ENCODE results near the gene FAAP20. TPM values are rescaled to one million over a fixed set of nuclear protein-coding genes. Genes with fewer than 3 reads are reported as not detected.
A peak's percentile ranks its signal among the peaks of the same experiment; 100 is the strongest.
"Not testable (repeated sequence)": the region's sequence is repeated elsewhere in the genome, so short reads cannot be mapped to it uniquely, and the experiment has no call there.

Gene FAAP20
- total and polyA plus RNA-seq, 9 donors, result 17.0 to 56.4 (median 45.2) TPM

GRCh38 chr1:2148691-2149090 lies 45.9 kb downstream of the FAAP20 start:
- no peaks in the 10 kb centered on the region for H3K9me3 ChIP-seq (replicated peaks; ENCODE audit: control insufficient read depth, low read depth, low read length)
- no peaks in the 10 kb centered on the region for H3K36me3 ChIP-seq (ENCODE audit: control insufficient read depth, insufficient read depth, low read length)
- no peak overlapping the region for H3K27ac ChIP-seq (ENCODE audit: low read length)
- 87% methylated on average over 9 of the region's 14 CpGs for WGBS (ENCODE audit: insufficient coverage)
- DNase-seq, result peak; percentile 39
- no peak overlapping the region for H3K4me3 ChIP-seq (ENCODE audit: low read length)
- H3K27me3 ChIP-seq (ENCODE audit: control insufficient read depth, insufficient read depth, low read length), result no peaks in the 10 kb centered on the region
- no peaks in the 10 kb centered on the region for H3K4me1 ChIP-seq (ENCODE audit: control insufficient read depth, insufficient read depth, low read length)

GRCh38 chr1:2147869-2148268 lies 46.7 kb downstream of the FAAP20 start:
- H3K27ac ChIP-seq (ENCODE audit: low read length); H3K4me3 ChIP-seq (ENCODE audit: low read length); H3K36me3 ChIP-seq (ENCODE audit: control insufficient read depth, insufficient read depth, low read length); H3K9me3 ChIP-seq (replicated peaks; ENCODE audit: control insufficient read depth, low read depth, low read length); H3K4me1 ChIP-seq (ENCODE audit: control insufficient read depth, insufficient read depth, low read length); H3K27me3 ChIP-seq (ENCODE audit: control insufficient read depth, insufficient read depth, low read length); DNase-seq: not testable (repeated sequence)
- 92% methylated on average over 2 of the region's 5 CpGs for WGBS (ENCODE audit: insufficient coverage)

GRCh38 chr1:2146836-2147517 lies 47.6 kb downstream of the FAAP20 start:
- Histone ChIP-seq H3K9me3 (replicated peaks; ENCODE audit: control insufficient read depth, low read depth, low read length) (no peaks in the 10 kb centered on the region), H3K36me3 (ENCODE audit: control insufficient read depth, insufficient read depth, low read length) (no peaks in the 10 kb centered on the region), H3K27me3 (ENCODE audit: control insufficient read depth, insufficient read depth, low read length) (no peaks in the 10 kb centered on the region), H3K27ac (ENCODE audit: low read length) (no peak overlapping the region), H3K4me3 (ENCODE audit: low read length) (no peak overlapping the region), H3K4me1 (ENCODE audit: control insufficient read depth, insufficient read depth, low read length) (no peaks in the 10 kb centered on the region)
- WGBS (ENCODE audit: insufficient coverage), result 87% methylated on average over 11 of the region's 11 CpGs
- no peak for DNase-seq

GRCh38 chr1:2145946-2146835 lies 48.4 kb downstream of the FAAP20 start:
- Histone ChIP-seq H3K27ac (ENCODE audit: low read length) (no peak overlapping the region), H3K36me3 (ENCODE audit: control insufficient read depth, insufficient read depth, low read length) (no peaks in the 10 kb centered on the region), H3K4me1 (ENCODE audit: control insufficient read depth, insufficient read depth, low read length) (no peaks in the 10 kb centered on the region), H3K4me3 (ENCODE audit: low read length) (no peak overlapping the region), H3K27me3 (ENCODE audit: control insufficient read depth, insufficient read depth, low read length) (no peaks in the 10 kb centered on the region), H3K9me3 (replicated peaks; ENCODE audit: control insufficient read depth, low read depth, low read length) (no peaks in the 10 kb centered on the region)
- WGBS (ENCODE audit: insufficient coverage), result 92% methylated on average over 19 of the region's 19 CpGs
- no peak for DNase-seq

GRCh38 chr1:2144501-2145090 lies 50.0 kb downstream of the FAAP20 start:
- H3K9me3 ChIP-seq (replicated peaks; ENCODE audit: control insufficient read depth, low read depth, low read length), result no peaks in the 10 kb centered on the region
- no peaks in the 10 kb centered on the region for H3K27me3 ChIP-seq (ENCODE audit: control insufficient read depth, insufficient read depth, low read length)
- H3K36me3 ChIP-seq (ENCODE audit: control insufficient read depth, insufficient read depth, low read length), result no peaks in the 10 kb centered on the region
- no peak for DNase-seq
- H3K27ac ChIP-seq (ENCODE audit: low read length), result no peak overlapping the region
- H3K4me1 ChIP-seq (ENCODE audit: control insufficient read depth, insufficient read depth, low read length), result no peaks in the 10 kb centered on the region
- WGBS (ENCODE audit: insufficient coverage), result 93% methylated on average over 12 of the region's 15 CpGs
- no peak overlapping the region for H3K4me3 ChIP-seq (ENCODE audit: low read length)

GRCh38 chr1:2143814-2144500 lies 50.6 kb downstream of the FAAP20 start:
- 89% methylated on average over 29 of the region's 30 CpGs for WGBS (ENCODE audit: insufficient coverage)
- Histone ChIP-seq H3K9me3 (replicated peaks; ENCODE audit: control insufficient read depth, low read depth, low read length) (no peaks in the 10 kb centered on the region), H3K4me3 (ENCODE audit: low read length) (no peak overlapping the region), H3K36me3 (ENCODE audit: control insufficient read depth, insufficient read depth, low read length) (no peaks in the 10 kb centered on the region), H3K27me3 (ENCODE audit: control insufficient read depth, insufficient read depth, low read length) (no peaks in the 10 kb centered on the region), H3K27ac (ENCODE audit: low read length) (no peak overlapping the region), H3K4me1 (ENCODE audit: control insufficient read depth, insufficient read depth, low read length) (no peaks in the 10 kb centered on the region)
- DNase-seq, result no peak

GRCh38 chr1:2141025-2141424 lies 53.5 kb downstream of the FAAP20 start:
- Histone ChIP-seq H3K9me3 (replicated peaks; ENCODE audit: control insufficient read depth, low read depth, low read length) (no peaks in the 10 kb centered on the region), H3K36me3 (ENCODE audit: control insufficient read depth, insufficient read depth, low read length) (no peaks in the 10 kb centered on the region), H3K4me3 (ENCODE audit: low read length) (no peak overlapping the region), H3K27me3 (ENCODE audit: control insufficient read depth, insufficient read depth, low read length) (peaks cover 6% of the 10 kb centered on the region), H3K27ac (ENCODE audit: low read length) (no peak overlapping the region), H3K4me1 (ENCODE audit: control insufficient read depth, insufficient read depth, low read length) (peaks cover 13% of the 10 kb centered on the region)
- DNase-seq, result no peak
- no CpG with 5 or more reads among the region's 4 CpGs for WGBS (ENCODE audit: insufficient coverage)

Other genes with a start within 250 kb of the FAAP20 start
- gene CFAP74, start 191.0 kb downstream of the FAAP20 start, total RNA-seq, result not detected
- gene CFAP74, start 191.0 kb downstream of the FAAP20 start, polyA plus RNA-seq (ENCODE audit: insufficient read depth in 1 of 8, insufficient read length in 8 of 8, low replicate concordance in 1 of 8), result under 1 TPM in 7 of 8 donors, not detected in 1; 0.04 to 0.72 (median 0.22) TPM
- 0.35 TPM for gene GABRD, start 175.4 kb downstream of the FAAP20 start, total RNA-seq
- 1 to 10 TPM in 4 of 8 donors, under 1 TPM in 4; 0.73 to 2.2 (median 0.97) TPM for gene GABRD, start 175.4 kb downstream of the FAAP20 start, polyA plus RNA-seq (ENCODE audit: insufficient read depth in 1 of 8, insufficient read length in 8 of 8, low replicate concordance in 1 of 8)
- gene PRKCZ, start 144.4 kb downstream of the FAAP20 start, total RNA-seq, result 6.0 TPM
- gene PRKCZ, start 144.4 kb downstream of the FAAP20 start, polyA plus RNA-seq (ENCODE audit: insufficient read depth in 1 of 8, insufficient read length in 8 of 8, low replicate concordance in 1 of 8), result 10 to 100 TPM in 1 of 8 donors, 1 to 10 TPM in 7; 4.0 to 10.5 (median 5.6) TPM
- 16.8 TPM for gene SKI, start 33.5 kb upstream of the FAAP20 start, total RNA-seq
- gene SKI, start 33.5 kb upstream of the FAAP20 start, polyA plus RNA-seq (ENCODE audit: insufficient read depth in 1 of 8, insufficient read length in 8 of 8, low replicate concordance in 1 of 8), result 10 to 100 TPM; 49.7 to 83.2 (median 66.5) TPM
- 8.0 TPM for gene MORN1, start 196.8 kb upstream of the FAAP20 start, total RNA-seq
- 1 to 10 TPM; 4.3 to 9.3 (median 7.1) TPM for gene MORN1, start 196.8 kb upstream of the FAAP20 start, polyA plus RNA-seq (ENCODE audit: insufficient read depth in 1 of 8, insufficient read length in 8 of 8, low replicate concordance in 1 of 8)
- gene RER1, start 197.1 kb upstream of the FAAP20 start, total RNA-seq, result 57.5 TPM
- gene RER1, start 197.1 kb upstream of the FAAP20 start, polyA plus RNA-seq (ENCODE audit: insufficient read depth in 1 of 8, insufficient read length in 8 of 8, low replicate concordance in 1 of 8), result 10 to 100 TPM; 66.7 to 86.6 (median 72.1) TPM
- gene PEX10, start 217.8 kb upstream of the FAAP20 start, total RNA-seq, result 18.3 TPM
- 10 to 100 TPM; 16.3 to 20.6 (median 19.1) TPM for gene PEX10, start 217.8 kb upstream of the FAAP20 start, polyA plus RNA-seq (ENCODE audit: insufficient read depth in 1 of 8, insufficient read length in 8 of 8, low replicate concordance in 1 of 8)

Measured in muscle of leg (tissue), 11 donors.